HepG2 (cell line): Measurements from ENCODE around the gene MCC. TPM values are rescaled to one million over a fixed set of nuclear protein-coding genes. Genes with fewer than 3 reads are reported as not detected.

Experiments used
- ATAC-seq: fragments of 200-7000 bp; cut with Tn5 transposase; 3 replicates; pipeline ENCODE4 v1.9.1; 2020; ENCODE audit warnings: mild to moderate bottlenecking, moderate library complexity
- BruUV-seq: library from RNA; stranded (reverse); fragments of 400-500 nt; replicated peaks from 2 replicates; lab custom pipeline; 2021; lab: Mats Ljungman, UMichigan
- CTCF ChIA-PET: fragments of 300-600 bp; formaldehyde crosslinking; extraction: SDS; loops from one replicate; lab custom pipeline; 2021; ENCODE audit warnings: low total read pairs, inconsistent platforms, low intra/inter-chr PET ratio; lab: Yijun Ruan, JAX
- POLR2A ChIA-PET: fragments of 350-600 bp; sonication (Branson Sonifier 250); formaldehyde crosslinking; loops from one replicate; lab custom pipeline; 2020; ENCODE audit warnings: antibody characterized with exemption, inconsistent platforms; lab: Yijun Ruan, JAX
- DNase-seq: peaks from one replicate; pipeline ENCODE4 v3.0.0-alpha.2; 2015; ENCODE audit warnings: low spot score
- FAIRE-seq: peaks from 3 replicates; lab custom pipeline; 2011; peaks lifted over from hg19 to GRCh38; lab: Jason Lieb, UNC
- H2AFZ ChIP-seq: one replicate; pipeline ENCODE4 v1.6.1; 2011; ENCODE audit warnings: low read length, inconsistent platforms
- H3K27ac ChIP-seq: fragments of 300-600 bp; 3 replicates; pipeline ENCODE4 v1.8.0; 2011; ENCODE audit warnings: mixed run types, mild to moderate bottlenecking, mixed read lengths, low read length, inconsistent platforms; ENCODE audit not compliant: insufficient read depth; ENCODE audit errors: extremely low read length
- H3K27me3 ChIP-seq, 2 experiments: fragments of 200-600 bp in 1 of 2; 2 replicates in 1 of 2; 3 replicates in 1 of 2; pipeline versions ENCODE4 v1.6.0 to v1.8.0; 2011; ENCODE audit warnings: low read length in 2 of 2, mild to moderate bottlenecking in 2 of 2, moderate library complexity in 2 of 2, inconsistent platforms in 1 of 2; ENCODE audit not compliant: insufficient read depth in 2 of 2, control insufficient read depth in 1 of 2
- H3K36me3 ChIP-seq, 2 experiments: fragments of 200-600 bp in 1 of 2; replicated peaks in 1 of 2; 2 replicates in 1 of 2; 3 replicates in 1 of 2; pipeline versions ENCODE4 v1.5.1 to v1.8.0; 2011; ENCODE audit warnings: low read length in 2 of 2, inconsistent platforms in 1 of 2; ENCODE audit not compliant: insufficient read depth in 2 of 2, control insufficient read depth in 1 of 2
- H3K4me1 ChIP-seq: 2 replicates; pipeline ENCODE4 v1.5.1; 2012; ENCODE audit warnings: low read length, inconsistent platforms; ENCODE audit not compliant: insufficient read depth
- H3K4me2 ChIP-seq: 2 replicates; pipeline ENCODE4 v1.6.0; 2011; ENCODE audit warnings: low read depth, low read length, inconsistent platforms
- H3K4me3 ChIP-seq, 3 experiments: fragments of 200-600 bp in 1 of 3; sonication (generic), shearing (Covaris generic) in 1 of 3; replicated peaks in 1 of 3; 2 replicates each; pipeline ENCODE4 v1.5.1; 2011 to 2016; ENCODE audit warnings: low read length in 3 of 3, inconsistent platforms in 2 of 3, low read depth in 2 of 3, mild to moderate bottlenecking in 2 of 3, control low read depth in 1 of 3, mixed read lengths in 1 of 3; ENCODE audit not compliant: insufficient read depth in 1 of 3
- H3K79me2 ChIP-seq: one replicate; pipeline ENCODE4 v1.6.1; 2011; ENCODE audit warnings: low read length, inconsistent platforms; ENCODE audit not compliant: insufficient read depth
- H3K9ac ChIP-seq: 2 replicates; pipeline ENCODE4 v1.6.0; 2011; ENCODE audit warnings: mild to moderate bottlenecking, low read depth, low read length, inconsistent platforms; ENCODE audit not compliant: insufficient read depth
- H3K9me3 ChIP-seq: 2 replicates; pipeline ENCODE4 v1.5.1; 2012; ENCODE audit warnings: mild to moderate bottlenecking, low read length
- H4K20me1 ChIP-seq: 2 replicates; pipeline ENCODE4 v1.6.0; 2011; ENCODE audit warnings: inconsistent platforms, mild to moderate bottlenecking, low read length, moderate library complexity; ENCODE audit not compliant: insufficient read depth
- NFE2L2 ChIP-seq: fragments of 150-350 bp; IDR thresholded peaks from 2 replicates; pipeline ENCODE4 v1.6.1; 2014; ENCODE audit warnings: low read length
- NPAS2 ChIP-seq: sonication (generic); formaldehyde crosslinking; IDR thresholded peaks from 2 replicates; pipeline ENCODE4 v1.8.0; 2022; ENCODE audit warnings: mild to moderate bottlenecking, missing genetic modification reagents, borderline replicate concordance
- RARG ChIP-seq: sonication (generic); formaldehyde crosslinking; IDR thresholded peaks from 2 replicates; pipeline ENCODE4 v1.4.0; 2020; ENCODE audit warnings: low read depth, mild to moderate bottlenecking, missing genetic modification reagents
- SIX4 ChIP-seq: sonication (generic); formaldehyde crosslinking; IDR thresholded peaks from 2 replicates; pipeline ENCODE4 v1.4.0; 2020; ENCODE audit warnings: missing genetic modification reagents
- ZKSCAN1 ChIP-seq: fragments of 150-350 bp; IDR thresholded peaks from 2 replicates; pipeline ENCODE4 v1.6.1; 2014; ENCODE audit warnings: low read length
- ZMYM2 ChIP-seq: sonication (generic); formaldehyde crosslinking; IDR thresholded peaks from 2 replicates; pipeline ENCODE4 v1.8.0; 2022; ENCODE audit warnings: mild to moderate bottlenecking, missing genetic modification reagents
- ZNF225 ChIP-seq: sonication (generic); formaldehyde crosslinking; IDR thresholded peaks from 2 replicates; pipeline ENCODE4 v1.4.0; 2020; ENCODE audit warnings: mild to moderate bottlenecking, missing genetic modification reagents
- ZNF33B ChIP-seq: sonication (generic); formaldehyde crosslinking; IDR thresholded peaks from 2 replicates; pipeline ENCODE4 v1.5.1; 2020; ENCODE audit warnings: mild to moderate bottlenecking, missing genetic modification reagents
- ZNF687 ChIP-seq: sonication (generic); formaldehyde crosslinking; IDR thresholded peaks from 2 replicates; pipeline ENCODE4 v1.5.1; 2020; ENCODE audit warnings: mild to moderate bottlenecking, missing genetic modification reagents, moderate library complexity
- ZNF788 ChIP-seq: sonication (generic); formaldehyde crosslinking; IDR thresholded peaks from 2 replicates; pipeline ENCODE4 v1.5.0; 2020; ENCODE audit warnings: mild to moderate bottlenecking, missing genetic modification reagents, borderline replicate concordance
- ZSCAN31 ChIP-seq: sonication (generic); formaldehyde crosslinking; IDR thresholded peaks from 2 replicates; pipeline ENCODE4 v1.5.0; 2020; ENCODE audit warnings: low read depth, mild to moderate bottlenecking, missing genetic modification reagents
- WGBS: methylation state at CpG from one replicate; pipeline ENCODE4 v1.1.6; 2017; ENCODE audit warnings: low lambda C conversion rate; 5-methylcytosine and 5-hydroxymethylcytosine counted together
- in situ Hi-C: cut with HindIII; loops from 2 replicates; pipeline ENCODE4 v1.10.0; 2017; ENCODE audit warnings: low pct_unique_long_range_greater_than_20kb; ENCODE audit not compliant: extremely low pct_ligation_motif_present
- intact Hi-C: fragments of 100-400 bp; cut with micrococcal nuclease; formaldehyde crosslinking; loops from one replicate; pipeline ENCODE4 v1.10.0; 2022; ENCODE audit not compliant: unreplicated experiment
- polyA plus RNA-seq, 8 experiments: library from polyadenylated mRNA; depleted of rRNA in 3 of 8; stranded (reverse) in 7 of 8; unstranded in 1 of 8; fragments of >200 nt; fragmentation: Illumina TruSeq in 4 of 8; extraction: Trizol in 4 of 8; gene quantifications; 2 replicates each; pipeline versions ENCODE4 v1.2.1 to v1.2.3, GENCODE V29; 2011 to 2016; ENCODE audit warnings: low read depth in 4 of 8, missing spikeins in 1 of 8, mixed read lengths in 1 of 8; ENCODE audit not compliant: insufficient read depth in 1 of 8
- total RNA-seq, 5 experiments: library from RNA; depleted of rRNA; stranded (reverse); fragments of >200 nt; fragmentation: Illumina TruSeq; extraction: Trizol; gene quantifications; 2 replicates each; pipeline ENCODE4 v1.2.3, GENCODE V29; 2016; ENCODE audit warnings: low read depth in 1 of 5
- TF ChIP-seq, protein P1 (sequence below): sonication (generic); formaldehyde crosslinking; IDR thresholded peaks from 2 replicates; pipeline ENCODE4 v1.4.0; 2020; ENCODE audit warnings: mild to moderate bottlenecking, missing genetic modification reagents
- TF ChIP-seq, protein P2 (sequence below): sonication (generic); formaldehyde crosslinking; IDR thresholded peaks from 2 replicates; pipeline ENCODE4 v1.5.0; 2020; ENCODE audit warnings: missing genetic modification reagents, mild to moderate bottlenecking, borderline replicate concordance

MCC gene
- total and polyA plus RNA-seq, 2 of the 13 experiments (the other 11 are each of a cell fraction or from before 2014, with no cell fraction given), result 0.55 to 2.4 TPM

- TF ChIP-seq, protein P1, sequence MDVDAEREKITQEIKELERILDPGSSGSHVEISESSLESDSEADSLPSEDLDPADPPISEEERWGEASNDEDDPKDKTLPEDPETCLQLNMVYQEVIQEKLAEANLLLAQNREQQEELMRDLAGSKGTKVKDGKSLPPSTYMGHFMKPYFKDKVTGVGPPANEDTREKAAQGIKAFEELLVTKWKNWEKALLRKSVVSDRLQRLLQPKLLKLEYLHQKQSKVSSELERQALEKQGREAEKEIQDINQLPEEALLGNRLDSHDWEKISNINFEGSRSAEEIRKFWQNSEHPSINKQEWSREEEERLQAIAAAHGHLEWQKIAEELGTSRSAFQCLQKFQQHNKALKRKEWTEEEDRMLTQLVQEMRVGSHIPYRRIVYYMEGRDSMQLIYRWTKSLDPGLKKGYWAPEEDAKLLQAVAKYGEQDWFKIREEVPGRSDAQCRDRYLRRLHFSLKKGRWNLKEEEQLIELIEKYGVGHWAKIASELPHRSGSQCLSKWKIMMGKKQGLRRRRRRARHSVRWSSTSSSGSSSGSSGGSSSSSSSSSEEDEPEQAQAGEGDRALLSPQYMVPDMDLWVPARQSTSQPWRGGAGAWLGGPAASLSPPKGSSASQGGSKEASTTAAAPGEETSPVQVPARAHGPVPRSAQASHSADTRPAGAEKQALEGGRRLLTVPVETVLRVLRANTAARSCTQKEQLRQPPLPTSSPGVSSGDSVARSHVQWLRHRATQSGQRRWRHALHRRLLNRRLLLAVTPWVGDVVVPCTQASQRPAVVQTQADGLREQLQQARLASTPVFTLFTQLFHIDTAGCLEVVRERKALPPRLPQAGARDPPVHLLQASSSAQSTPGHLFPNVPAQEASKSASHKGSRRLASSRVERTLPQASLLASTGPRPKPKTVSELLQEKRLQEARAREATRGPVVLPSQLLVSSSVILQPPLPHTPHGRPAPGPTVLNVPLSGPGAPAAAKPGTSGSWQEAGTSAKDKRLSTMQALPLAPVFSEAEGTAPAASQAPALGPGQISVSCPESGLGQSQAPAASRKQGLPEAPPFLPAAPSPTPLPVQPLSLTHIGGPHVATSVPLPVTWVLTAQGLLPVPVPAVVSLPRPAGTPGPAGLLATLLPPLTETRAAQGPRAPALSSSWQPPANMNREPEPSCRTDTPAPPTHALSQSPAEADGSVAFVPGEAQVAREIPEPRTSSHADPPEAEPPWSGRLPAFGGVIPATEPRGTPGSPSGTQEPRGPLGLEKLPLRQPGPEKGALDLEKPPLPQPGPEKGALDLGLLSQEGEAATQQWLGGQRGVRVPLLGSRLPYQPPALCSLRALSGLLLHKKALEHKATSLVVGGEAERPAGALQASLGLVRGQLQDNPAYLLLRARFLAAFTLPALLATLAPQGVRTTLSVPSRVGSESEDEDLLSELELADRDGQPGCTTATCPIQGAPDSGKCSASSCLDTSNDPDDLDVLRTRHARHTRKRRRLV, result no peak
- TF ChIP-seq, protein P2, sequence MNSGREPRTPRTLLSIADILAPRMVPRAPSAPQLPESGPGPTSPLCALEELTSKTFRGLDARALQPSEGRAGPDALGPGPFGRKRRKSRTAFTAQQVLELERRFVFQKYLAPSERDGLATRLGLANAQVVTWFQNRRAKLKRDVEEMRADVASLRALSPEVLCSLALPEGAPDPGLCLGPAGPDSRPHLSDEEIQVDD (CRISPR knock-in tag), result no peak
- no peak for TF ChIP-seq ZSCAN31 (CRISPR knock-in tag)
Measured at GRCh38 chr5:112983363-112983762, 504.9 kb downstream of the MCC start (continued).

- Histone ChIP-seq H2AFZ (no peak overlapping the region), H3K9me3 (no peaks in the 10 kb centered on the region), H3K27ac (peak overlapping the region; percentile 28), H3K9ac (peak overlapping the region; percentile 84), H3K36me3 (peaks cover 2 to 13% of the 10 kb centered on the region in 2 experiments; a peak in 4 of 5 replicates), H3K4me1 (peaks cover 59% of the 10 kb centered on the region), H3K4me2 (peak overlapping the region; percentile 85), H4K20me1 (peaks cover 21% of the 10 kb centered on the region), H3K79me2 (peaks cover 82% of the 10 kb centered on the region), H3K27me3 (no peaks in the 10 kb centered on the region; a peak in 1 of 5 replicates), H3K4me3 (peak overlapping the region; percentile 39 to 93 (median 87); a peak in 5 of 6 replicates)
- WGBS, result 57% methylated on average over 3 of the region's 3 CpGs
- in situ Hi-C loops, result no loop called here
- ChIA-PET CTCF (no interaction called here), POLR2A (interaction anchor here (1.7 to 4.0 kb wide), 2 partner anchors 11 to 41 kb away, joined by 4 to 16 read pairs; no protein-coding TSS in a partner anchor)
- DNase-seq (no peak), ATAC-seq (no peak), FAIRE-seq (no peak)
- no TSS peak for BruUV-seq
- intact Hi-C loops, result loop anchor here (5.0 kb wide), 1 partner anchor 57 kb away; the partner anchor contains the start of gene REEP5
- no peak for TF ChIP-seq ZNF687 (CRISPR knock-in tag)
- TF ChIP-seq ZMYM2 (CRISPR knock-in tag), result no peak
- no peak for TF ChIP-seq NFE2L2
- no peak for TF ChIP-seq ZNF33B (CRISPR knock-in tag)
- no peak for TF ChIP-seq RARG (CRISPR knock-in tag)
- TF ChIP-seq ZKSCAN1, result no peak
- TF ChIP-seq NPAS2 (CRISPR knock-in tag), result no peak
- no peak for TF ChIP-seq SIX4
- TF ChIP-seq ZNF788 (CRISPR knock-in tag), result no peak
- no peak for TF ChIP-seq ZNF225 (CRISPR knock-in tag)
Measured at GRCh38 chr5:112979723-112980122, 508.5 kb downstream of the MCC start.
